ENCODE results near the gene ACTC1.

GRCh38 chr15:34820110-34820509 lies 24.8 kb upstream of the ACTC1 start:
- TF ChIP-seq CTCF (conservative IDR thresholded peaks at IDR 0.05) = no peak
- no peak for TF ChIP-seq EZH2 (IDR thresholded peaks at IDR 0.05; ENCODE audit: low read depth)

Data from PC-9 (cell line).